CD4-positive, alpha-beta T cell treated with Interferon gamma for 1 hour (primary cell): Measurements from ENCODE around the gene FAM120B.
"Not testable (repeated sequence)": the region's sequence is repeated elsewhere in the genome, so short reads cannot be mapped to it uniquely, and the experiment has no call there.

Experiments used
- DNase-seq: peaks from one replicate; pipeline ENCODE4 v3.0.0-alpha.2; 2020

The FAM120B gene

DNA sequence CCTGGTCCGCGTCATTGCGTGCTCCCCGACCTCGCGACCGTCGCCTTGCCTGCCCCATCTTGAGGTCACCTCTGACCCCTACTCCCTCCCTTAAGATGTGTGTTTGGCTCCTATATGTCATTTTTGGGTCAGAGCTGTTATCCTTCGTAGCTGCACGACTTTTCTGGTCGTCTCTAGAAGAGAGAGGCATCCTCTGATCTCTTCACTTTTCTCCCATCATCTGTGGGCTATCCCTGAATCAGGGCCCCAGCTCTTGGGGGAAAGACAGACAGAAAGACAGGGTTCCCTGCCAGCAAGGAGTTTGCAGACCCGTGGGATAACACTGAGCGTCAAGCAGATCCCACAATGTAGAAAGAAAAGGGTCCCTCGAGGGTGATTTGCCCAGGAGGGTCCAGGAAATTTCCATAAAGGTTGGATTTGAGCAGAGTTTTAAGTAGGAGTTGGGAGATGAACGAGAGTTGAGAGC lies 555 bp downstream of the FAM120B start:
- DNase-seq: no peak

DNA sequence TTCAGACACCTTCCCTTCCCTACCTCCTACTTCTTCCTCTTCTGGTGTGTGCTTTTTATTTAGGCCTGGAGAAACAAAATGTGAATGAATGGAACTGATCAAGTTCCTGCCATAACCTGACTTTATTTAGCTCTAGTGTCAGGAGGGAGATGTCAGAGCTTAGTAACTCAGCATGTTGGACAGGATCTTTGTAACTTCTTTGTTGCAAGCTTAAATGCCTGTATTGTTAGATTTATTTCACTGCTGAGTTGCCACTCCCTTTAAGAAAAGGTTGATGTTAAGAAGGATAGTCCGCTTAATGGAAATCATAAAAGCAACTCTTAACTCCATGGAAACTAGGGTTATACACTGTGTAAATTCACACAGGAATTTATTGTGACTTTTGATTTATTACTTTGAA lies 2.2 kb downstream of the FAM120B start:
- DNase-seq: no peak

- no peak for DNase-seq
Measured at GRCh38 chr6:170311696-170312095, 5.1 kb downstream of the FAM120B start.

DNA sequence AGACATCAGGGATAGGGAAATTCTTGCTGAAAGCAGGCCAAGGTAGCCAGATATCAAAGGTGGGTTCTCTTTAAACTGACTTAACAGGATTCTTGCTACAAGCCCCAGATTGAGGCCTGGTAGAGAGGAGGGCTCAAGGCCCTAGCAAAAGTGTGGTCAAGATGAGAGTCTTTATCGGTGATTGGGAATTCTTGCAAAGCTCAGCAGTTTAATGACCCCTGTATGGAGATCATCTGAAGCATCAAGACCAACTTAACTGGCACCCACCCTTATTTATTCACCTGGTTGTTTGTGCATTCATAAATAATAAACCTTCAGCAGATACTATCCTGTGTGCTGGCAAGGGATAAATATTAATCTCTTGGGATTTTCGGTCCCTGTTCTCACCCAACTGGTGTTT lies 6.3 kb downstream of the FAM120B start:
- DNase-seq: no peak

DNA sequence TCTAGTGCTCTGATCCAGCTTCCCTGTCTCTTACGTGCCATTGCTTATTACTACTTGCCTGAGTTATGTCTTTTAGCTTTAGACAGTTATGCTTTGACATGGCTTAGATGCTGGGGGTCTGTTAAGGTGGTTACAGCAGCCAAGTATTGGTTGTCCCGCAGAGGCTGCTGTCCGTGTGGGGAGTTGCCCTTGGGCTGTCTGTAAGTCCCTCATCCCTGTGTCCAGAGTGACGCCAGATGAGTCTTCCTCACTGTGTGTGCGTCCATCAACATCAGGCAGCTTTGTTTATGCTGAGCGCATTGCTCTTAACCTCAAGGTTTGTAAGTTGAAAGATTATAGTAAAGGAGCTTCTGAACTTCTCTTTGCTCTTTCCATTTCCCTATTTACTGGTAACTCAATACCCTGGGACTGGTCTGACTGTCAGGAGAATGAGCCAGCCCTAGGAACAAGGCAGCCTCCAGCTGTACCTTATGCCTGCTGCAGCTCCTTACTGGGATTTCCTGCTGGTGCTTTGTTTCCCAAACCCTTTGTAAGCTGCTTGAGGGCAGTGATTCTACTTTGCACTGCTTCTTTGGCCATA lies 7.2 kb downstream of the FAM120B start:
- DNase-seq: no peak

DNA sequence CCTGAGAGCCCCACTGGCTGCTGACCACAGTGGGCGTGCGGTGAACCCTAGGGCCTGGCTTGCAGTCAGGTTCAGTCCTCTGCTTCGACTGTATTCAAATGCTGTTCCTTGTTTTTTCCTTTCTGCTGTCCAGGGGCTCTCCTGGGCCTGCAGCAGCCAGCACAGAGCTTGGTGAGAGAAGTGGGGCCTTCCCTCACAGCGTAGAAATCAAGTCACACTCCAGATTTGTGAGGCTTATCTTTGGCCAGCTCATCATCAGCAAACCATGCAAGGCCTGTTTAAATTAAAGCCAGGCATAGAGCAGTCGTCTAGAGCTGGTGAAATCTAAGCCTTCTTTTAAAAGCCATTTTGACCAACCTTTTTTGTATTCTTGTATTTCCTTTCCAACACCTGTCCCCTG lies 8.4 kb downstream of the FAM120B start:
- no peak for DNase-seq

- DNase-seq: no peak
Measured at GRCh38 chr6:170316071-170316470, 9.5 kb downstream of the FAM120B start.

GRCh38 chr6:170317076-170317475 lies 10.5 kb downstream of the FAM120B start:
- DNase-seq: no peak

- no peak for DNase-seq
Measured at GRCh38 chr6:170317718-170318117, 11.2 kb downstream of the FAM120B start.

DNA sequence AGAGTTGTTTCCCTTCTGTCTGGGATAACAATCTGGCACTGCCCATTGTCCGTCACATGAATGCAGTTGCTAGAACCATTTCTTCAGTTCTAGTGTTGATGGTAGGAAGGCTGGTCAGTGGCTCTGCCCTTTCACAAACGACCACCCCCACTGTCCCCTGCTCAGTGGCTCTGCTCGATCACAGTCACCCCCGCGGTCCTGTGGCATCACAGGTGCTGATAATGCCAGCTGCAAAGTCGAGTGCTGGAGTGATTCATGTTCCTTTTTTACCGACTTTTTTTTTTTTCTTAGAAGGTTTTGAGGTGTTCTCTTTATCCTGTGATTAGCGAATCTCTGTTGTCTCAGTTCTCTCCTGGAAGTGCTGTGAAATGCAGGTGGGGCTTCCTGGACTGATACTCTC lies 22.8 kb downstream of the FAM120B start:
- DNase-seq: no peak

GRCh38 chr6:170335199-170335598 lies 28.6 kb downstream of the FAM120B start:
- DNase-seq: not testable (repeated sequence)

- DNase-seq: no peak
Measured at GRCh38 chr6:170344631-170345576, 38.3 kb downstream of the FAM120B start.

DNA sequence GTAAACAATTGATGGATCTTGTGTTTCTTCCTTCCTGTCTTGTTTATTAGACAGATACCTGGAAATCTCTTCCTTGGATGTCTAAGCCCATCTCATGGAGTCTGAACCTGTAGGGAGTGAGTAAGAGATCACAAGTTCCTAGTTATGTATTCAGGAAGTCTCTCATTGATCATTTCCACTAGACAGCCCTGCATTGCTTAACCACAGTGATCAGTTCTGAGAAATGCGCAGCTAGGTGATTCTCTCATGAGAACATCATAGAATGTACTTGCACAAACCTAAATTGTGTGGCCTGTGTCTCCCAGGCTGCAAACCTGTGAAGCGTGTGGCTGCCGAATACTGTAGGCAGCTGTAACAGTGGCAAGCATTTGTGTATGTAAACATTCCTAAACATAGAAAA lies 39.1 kb downstream of the FAM120B start:
- no peak for DNase-seq

DNA sequence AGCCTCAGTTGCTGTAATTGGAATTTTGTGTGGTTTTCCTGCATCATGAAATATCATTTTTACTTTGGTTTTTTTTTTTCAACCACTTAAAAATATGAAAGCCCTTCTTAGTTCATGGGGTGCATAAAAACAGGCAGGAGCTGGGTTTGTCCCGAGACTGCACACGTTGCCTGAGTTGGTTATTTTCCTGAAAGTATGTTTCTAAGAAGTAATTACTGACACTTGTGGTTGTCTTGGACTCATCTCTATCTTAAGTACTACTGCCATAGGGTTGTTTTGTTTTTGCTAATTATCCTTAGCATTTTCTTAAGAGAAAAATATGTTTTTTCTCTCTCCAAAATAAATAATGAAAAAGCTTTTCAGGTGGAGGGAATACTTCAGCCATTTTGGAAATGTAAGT lies 40.1 kb downstream of the FAM120B start:
- no peak for DNase-seq

DNA sequence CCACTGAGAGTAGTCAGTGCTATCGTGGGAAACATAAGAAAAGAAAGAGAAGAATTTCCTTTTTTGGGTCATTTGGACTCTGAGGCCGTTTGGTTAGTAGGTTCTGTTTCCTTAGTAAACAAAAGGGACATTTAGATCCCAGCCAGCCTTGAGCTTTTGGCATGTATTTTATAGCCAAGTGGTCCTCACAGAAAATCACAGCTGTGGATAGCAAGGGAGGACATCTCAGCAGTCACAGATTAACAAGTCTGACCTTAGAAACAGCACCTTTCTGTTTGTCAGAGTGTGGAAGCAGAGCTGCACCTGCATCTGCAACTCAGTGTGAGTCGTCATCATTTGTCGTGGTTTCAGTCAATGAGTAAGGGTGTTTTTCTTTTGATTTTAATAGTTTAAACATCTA lies 40.5 kb downstream of the FAM120B start:
- DNase-seq: no peak

DNA sequence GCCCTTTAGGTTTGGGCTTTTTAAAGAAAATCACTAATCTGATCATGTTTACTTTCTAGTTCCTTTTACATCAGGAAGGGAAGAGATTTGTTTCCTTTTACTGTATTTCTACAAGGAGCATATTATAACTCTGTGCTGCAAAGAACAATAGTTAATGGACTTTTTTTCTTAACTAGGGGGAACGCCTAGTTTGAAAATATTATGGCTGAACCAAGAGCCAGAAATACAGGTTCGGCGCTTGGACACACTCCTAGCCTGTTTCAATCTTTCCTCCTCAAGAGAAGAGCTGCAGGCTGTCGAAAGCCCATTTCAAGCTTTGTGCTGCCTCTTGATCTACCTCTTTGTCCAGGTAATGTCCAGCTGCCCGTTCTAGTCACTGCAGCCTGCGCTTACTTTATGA lies 41.4 kb downstream of the FAM120B start:
- DNase-seq: no peak

DNA sequence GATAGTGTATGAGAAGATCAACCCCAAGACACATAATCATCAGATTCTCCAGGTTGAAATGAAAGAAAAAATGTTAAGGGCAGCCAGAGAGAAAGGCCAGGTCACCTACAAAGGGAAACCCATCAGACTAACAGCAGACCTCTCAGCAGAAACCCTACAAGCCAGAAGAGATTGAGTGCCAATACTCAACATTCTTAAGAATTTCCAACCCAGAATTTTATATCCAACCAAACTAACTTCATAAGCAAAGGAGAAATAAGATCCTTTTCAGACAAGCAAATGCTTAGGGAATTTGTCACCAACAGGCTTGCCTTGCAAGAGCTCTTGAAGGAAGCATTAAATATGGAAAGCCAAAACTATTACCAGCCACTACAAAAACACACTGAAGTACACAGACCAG lies 44.9 kb downstream of the FAM120B start:
- not testable (repeated sequence) for DNase-seq

GRCh38 chr6:170355190-170355589 lies 48.6 kb downstream of the FAM120B start:
- not testable (repeated sequence) for DNase-seq

DNA sequence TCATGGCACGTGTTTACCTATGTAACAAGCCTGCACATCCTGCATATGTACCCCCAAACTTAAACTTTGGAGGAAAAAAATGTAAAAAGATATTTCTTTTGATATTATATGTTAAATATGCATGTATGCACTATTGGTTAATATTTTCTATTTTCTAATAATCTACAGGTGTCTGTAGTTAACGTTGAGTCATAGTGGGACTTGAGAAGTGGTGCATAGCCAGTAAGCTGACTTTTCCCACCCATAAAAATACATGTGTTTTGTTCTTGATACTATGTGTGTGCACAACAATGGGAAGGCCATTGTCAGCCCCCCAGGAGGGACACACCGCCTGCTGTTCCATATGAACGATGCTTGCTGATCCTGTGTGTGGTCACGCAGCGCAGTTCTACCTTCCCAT lies 49.1 kb downstream of the FAM120B start:
- no peak for DNase-seq

DNA sequence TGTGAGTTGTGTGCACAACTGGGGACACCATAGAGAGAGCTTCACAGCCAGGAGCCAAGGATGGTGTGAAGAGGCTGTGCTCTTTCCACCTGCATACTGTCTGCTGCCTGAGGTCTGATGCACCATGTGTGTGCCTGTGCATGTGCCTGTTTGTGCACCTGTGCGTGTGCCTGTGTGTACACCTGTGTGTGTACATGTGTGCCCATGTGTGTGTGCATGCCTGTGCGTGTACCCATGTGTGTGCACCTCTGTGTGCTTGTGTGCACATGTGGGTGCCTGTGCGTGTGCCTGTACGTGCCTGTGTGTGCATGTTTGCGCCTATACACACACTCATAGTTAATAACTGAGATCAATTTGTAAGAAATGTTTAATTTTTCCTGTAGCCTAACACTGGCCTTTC lies 51.3 kb downstream of the FAM120B start:
- no peak for DNase-seq

DNA sequence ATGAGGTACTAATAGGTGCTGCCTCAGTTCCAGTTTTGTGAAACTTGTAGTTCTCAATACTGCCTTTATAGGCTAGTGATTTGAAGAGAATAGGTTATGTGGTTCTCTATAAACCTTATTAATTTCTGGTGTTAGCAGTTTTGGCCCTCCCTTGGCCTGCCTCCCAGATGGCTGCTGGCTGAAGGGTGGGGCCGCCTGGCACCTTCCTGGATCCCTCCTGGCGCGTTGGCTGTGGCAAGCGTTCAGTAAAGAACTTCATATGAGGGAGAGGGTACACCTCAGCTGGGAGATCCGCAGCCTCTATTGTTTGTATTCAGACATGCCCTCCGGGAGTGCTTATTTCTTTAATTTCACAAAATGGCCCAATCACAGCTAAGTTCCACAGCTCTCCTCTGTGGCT lies 51.9 kb downstream of the FAM120B start:
- no peak for DNase-seq

DNA sequence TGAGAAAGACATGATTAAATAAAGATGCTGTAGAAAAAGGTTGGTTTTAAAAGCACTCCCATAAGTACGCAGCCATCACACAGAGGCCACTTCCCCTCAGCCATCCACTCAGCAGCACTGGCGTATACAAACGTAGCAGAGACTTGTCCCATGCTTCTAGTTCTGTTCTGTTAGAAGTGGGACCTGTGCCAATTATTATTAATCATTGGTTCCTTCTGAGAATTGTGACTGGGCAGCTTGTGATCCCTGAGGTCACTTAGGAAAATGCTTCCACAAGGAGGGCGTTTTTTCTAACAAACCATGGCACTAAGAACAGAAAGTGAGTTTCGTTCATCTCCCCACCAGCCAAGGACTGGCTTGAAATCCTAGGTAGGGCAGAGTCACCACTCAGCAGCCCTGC lies 53.9 kb downstream of the FAM120B start:
- DNase-seq: no peak

GRCh38 chr6:170361335-170361734 lies 54.8 kb downstream of the FAM120B start:
- no peak for DNase-seq

GRCh38 chr6:170362121-170362520 lies 55.6 kb downstream of the FAM120B start:
- no peak for DNase-seq
